Choroid plexus epithelial cell (primary cell): ENCODE results near the gene ARID5B.
A peak's percentile ranks its signal among the peaks of the same experiment; 100 is the strongest.

Experiments used
- DNase-seq: peaks from one replicate; pipeline ENCODE4 v3.0.0-alpha.2; 2010; ENCODE audit warnings: low read depth
- H3K4me3 ChIP-seq: 2 replicates; pipeline ENCODE4 v1.5.1; 2011; ENCODE audit warnings: low read depth, mild to moderate bottlenecking, control low read depth, low read length, moderate library complexity
- TF ChIP-seq, protein P1 (sequence below): conservative IDR thresholded peaks from 2 replicates; pipeline ENCODE4 v1.5.1; 2011; ENCODE audit warnings: low read depth, mild to moderate bottlenecking, control low read depth, inconsistent platforms, low read length, moderate library complexity

Gene ARID5B

DNA sequence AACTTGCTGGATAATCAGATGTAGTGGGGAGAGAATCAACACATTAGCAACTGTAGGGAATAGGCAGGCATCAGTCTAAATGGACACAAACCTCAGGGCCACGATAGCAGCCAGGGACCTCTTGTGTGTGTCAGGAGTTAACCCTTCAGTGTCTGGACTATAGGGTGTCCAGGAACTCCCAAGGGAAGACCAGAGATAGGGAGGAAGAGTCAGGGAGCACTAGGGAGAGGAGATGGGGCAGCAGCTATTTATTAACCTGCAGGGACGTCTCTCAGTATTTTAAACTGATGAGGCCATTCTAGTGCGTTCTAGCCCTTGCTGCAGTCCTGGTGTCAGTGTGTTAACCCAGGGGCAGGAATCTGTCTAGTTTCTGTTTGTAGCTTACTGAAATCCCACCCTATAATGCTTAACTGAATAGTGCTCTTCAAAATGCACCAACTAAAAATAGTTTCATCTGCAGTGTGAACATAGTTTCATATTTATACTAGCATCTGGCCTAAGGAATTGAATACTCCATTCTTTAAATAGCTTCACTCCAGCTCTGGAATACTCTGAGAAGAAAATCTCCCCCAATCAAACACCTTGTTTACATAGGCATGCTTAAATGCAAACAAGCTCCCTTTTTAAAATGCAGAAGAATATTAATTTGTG, 62.7 kb downstream of the ARID5B start:
- TF ChIP-seq, protein P1, sequence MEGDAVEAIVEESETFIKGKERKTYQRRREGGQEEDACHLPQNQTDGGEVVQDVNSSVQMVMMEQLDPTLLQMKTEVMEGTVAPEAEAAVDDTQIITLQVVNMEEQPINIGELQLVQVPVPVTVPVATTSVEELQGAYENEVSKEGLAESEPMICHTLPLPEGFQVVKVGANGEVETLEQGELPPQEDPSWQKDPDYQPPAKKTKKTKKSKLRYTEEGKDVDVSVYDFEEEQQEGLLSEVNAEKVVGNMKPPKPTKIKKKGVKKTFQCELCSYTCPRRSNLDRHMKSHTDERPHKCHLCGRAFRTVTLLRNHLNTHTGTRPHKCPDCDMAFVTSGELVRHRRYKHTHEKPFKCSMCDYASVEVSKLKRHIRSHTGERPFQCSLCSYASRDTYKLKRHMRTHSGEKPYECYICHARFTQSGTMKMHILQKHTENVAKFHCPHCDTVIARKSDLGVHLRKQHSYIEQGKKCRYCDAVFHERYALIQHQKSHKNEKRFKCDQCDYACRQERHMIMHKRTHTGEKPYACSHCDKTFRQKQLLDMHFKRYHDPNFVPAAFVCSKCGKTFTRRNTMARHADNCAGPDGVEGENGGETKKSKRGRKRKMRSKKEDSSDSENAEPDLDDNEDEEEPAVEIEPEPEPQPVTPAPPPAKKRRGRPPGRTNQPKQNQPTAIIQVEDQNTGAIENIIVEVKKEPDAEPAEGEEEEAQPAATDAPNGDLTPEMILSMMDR: no peak
- H3K4me3 ChIP-seq: no peak overlapping the region
- peak; percentile 52 for DNase-seq

DNA sequence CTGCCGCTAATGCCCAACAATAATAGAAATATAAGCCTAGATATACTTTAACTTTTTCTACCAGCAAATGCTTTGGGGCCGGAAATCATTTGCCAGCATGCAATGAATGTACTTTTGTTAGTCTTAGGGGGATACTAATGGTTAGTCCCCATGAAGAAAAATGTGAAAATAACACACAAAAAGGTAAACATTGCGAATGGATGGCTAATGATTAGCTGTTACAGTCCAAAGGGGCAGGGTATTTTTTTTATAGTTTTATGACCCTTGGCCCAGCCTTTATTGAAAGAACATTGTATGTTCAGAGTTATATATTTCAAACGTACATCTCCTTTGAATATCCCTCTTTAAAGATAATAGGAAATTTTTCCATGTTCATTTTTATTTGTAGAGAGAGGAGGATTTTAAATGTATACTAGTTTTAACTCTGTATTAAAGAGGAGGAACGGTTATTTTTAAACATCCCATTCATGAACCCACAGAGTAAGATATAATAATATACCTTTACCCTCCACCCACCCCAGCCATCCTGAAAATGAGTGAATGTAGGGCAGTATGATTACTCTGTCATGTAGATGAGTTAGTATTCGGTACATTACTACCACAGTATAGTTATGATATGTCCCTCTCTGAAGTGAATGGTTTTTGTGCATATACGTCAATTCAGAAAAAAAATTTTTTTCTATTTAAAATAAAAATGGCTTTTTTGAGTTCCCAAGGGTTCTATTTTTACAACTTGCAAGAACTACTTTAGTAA, 63.6 kb downstream of the ARID5B start:
- H3K4me3 ChIP-seq: no peak overlapping the region
- TF ChIP-seq, protein P1: no peak
- DNase-seq: no peak

DNA sequence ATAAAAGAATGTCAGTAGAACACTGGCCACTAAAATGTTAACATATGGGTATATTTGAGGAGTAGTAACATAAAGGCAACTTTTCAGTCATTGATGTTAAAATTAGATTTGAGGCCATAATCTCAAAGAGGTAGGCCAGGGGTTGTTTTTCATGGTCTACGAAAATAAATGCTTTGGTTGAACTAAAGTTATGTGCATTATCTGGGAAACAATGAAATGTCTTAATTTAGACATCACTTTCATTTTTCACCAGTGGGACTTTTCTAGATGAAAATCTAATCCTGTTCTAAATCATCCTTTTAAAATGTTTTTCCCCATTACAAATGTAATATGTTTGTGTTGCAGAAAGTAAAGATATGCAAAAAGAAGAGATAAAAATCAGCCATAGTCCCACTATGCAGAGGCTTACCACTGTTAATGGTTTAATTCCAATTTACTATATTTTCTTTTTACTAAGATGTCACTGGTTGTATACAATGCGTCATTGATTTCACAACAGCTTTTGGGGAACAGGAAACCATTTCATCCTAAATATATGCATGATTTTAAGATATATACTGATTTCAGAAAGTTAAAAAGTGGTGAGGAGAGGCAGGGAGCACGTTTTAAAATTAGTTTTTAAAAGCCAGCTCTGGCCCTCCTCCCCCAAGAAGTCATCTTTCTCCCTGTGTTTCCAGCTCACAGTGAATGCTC, 64.3 kb downstream of the ARID5B start:
- no peak overlapping the region for H3K4me3 ChIP-seq
- TF ChIP-seq, protein P1: no peak
- no peak for DNase-seq

DNA sequence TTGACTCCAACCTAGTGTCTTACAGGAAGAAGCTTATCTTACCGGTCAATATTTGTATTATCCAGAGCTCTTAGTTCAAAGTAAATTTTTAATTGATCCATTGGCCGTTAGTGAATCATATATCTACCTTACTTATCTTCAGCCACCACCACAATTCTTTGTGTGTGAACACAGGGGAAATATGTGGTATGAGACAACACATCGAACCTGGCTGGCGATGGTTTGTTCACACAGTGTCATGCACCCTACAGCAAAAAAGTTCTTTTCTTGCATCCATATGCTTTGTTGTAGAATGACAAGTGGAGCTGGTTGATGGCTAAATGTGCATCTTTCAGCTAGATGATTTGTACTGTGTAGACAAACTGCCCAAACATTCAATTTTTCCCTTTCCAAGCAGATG, 65.8 kb downstream of the ARID5B start:
- DNase-seq: no peak
- H3K4me3 ChIP-seq: no peak overlapping the region
- TF ChIP-seq, protein P1: no peak

DNA sequence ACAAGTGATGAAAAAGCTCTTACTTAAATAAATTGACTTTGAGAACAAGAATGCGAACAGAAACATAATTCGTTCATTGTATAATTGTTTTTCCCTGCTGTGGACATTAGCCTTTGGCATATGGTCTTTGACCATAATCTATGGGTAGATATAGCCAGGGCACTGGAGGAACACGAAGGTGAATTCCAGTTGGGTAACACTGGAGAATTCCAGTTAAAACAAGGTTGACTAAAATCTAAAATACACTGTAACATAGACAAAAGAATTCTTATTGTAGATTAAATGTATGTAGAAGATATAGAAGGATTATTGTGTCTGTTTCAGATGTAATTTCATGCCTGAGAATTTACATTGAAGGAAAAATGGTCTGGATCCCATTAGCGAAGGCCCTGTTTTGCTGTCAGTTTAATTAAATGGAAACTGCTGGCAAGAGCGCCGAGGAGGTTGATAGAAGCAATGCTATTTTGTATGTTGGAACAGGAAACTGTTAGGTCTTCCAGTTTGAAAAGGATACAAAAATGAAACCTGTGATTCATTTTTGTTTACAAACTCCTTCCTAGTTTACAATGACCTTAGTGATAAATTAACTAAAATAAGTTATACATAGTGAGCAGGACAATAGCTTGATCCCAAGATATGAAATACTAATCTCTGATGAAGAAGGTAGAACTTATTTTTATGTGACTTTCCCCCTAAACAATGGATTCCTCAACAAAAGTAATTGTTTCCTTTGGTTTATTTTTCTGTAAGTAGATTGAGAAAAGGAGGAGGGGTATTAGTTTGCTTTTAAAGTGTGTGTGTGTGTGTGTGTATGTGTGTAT, 68.9 kb downstream of the ARID5B start:
- H3K4me3 ChIP-seq: no peak overlapping the region
- peak; percentile 50 for DNase-seq

DNA sequence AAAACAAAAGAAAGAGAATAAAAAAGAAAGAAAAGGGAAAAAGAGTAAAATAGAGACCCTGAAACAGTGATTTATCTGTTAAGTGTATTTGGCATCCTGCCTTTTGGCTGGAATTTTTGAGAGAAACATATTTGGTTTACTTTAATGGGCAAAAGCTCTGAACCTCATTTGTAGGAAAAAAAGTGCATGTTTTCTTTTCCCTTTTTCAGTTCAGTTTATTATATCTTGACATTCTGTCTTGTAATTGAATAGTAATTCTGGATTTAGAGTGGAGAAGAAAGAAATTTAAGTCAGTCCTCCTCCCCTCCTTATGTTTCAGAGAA, 69.5 kb downstream of the ARID5B start:
- TF ChIP-seq, protein P1: no peak
- no peak overlapping the region for H3K4me3 ChIP-seq
- peak; percentile 41 for DNase-seq

More for the DNA sequence above, 68.9 kb downstream of the ARID5B start:
- TF ChIP-seq, protein P1: no peak
